Kidney (tissue), 14 donors: ENCODE results near the gene CRIP2. TPM values are rescaled to one million over a fixed set of nuclear protein-coding genes. Genes with fewer than 3 reads are reported as not detected.

Source experiments
- DNase-seq, 5 donors: peaks; one replicate each; pipeline ENCODE4 v3.0.0-alpha.2; 2013 to 2020
- FAIRE-seq: peaks from 2 replicates; lab custom pipeline; 2012; peaks lifted over from hg19 to GRCh38; lab: Jason Lieb, UNC
- H3K27ac ChIP-seq, 2 donors: one replicate each; pipeline ENCODE4 v1.7.0; 2013; ENCODE audit warnings: low read depth in 2 of 2, low read length in 2 of 2, inconsistent platforms in 1 of 2
- H3K27me3 ChIP-seq: one replicate; pipeline ENCODE4 v1.7.1; 2013; ENCODE audit warnings: low read length, inconsistent platforms; ENCODE audit not compliant: control insufficient read depth, insufficient read depth
- H3K36me3 ChIP-seq, 3 donors: one replicate each; pipeline versions ENCODE4 v1.7.0 to v1.7.1; 2013; ENCODE audit warnings: low read length in 3 of 3, control low read depth in 1 of 3, inconsistent platforms in 1 of 3; ENCODE audit not compliant: insufficient read depth in 3 of 3, control insufficient read depth in 2 of 3
- H3K4me1 ChIP-seq, 3 donors: one replicate each; pipeline versions ENCODE4 v1.7.0 to v1.7.1; 2013; ENCODE audit warnings: low read length in 3 of 3, inconsistent platforms in 1 of 3, low read depth in 1 of 3; ENCODE audit not compliant: control insufficient read depth in 2 of 3, insufficient read depth in 2 of 3
- H3K4me3 ChIP-seq, 3 donors: one replicate each; pipeline versions ENCODE4 v1.7.0 to v1.8.1; 2013; ENCODE audit warnings: low read length in 3 of 3, control low read depth in 1 of 3, inconsistent platforms in 1 of 3
- H3K9ac ChIP-seq, 3 donors: one replicate each; pipeline versions ENCODE4 v1.7.0 to v1.7.1; 2013; ENCODE audit warnings: low read length in 3 of 3, control low read depth in 1 of 3, inconsistent platforms in 1 of 3
- H3K9me3 ChIP-seq, 3 donors: one replicate each; pipeline versions ENCODE4 v1.7.0 to v1.7.1; 2013; ENCODE audit warnings: low read length in 3 of 3, control low read depth in 1 of 3, inconsistent platforms in 1 of 3; ENCODE audit not compliant: control insufficient read depth in 2 of 3, insufficient read depth in 1 of 3
- CTCF ChIP-seq: IDR thresholded peaks from 3 replicates; pipeline ENCODE4 v1.5.1; 2012; ENCODE audit warnings: mild to moderate bottlenecking, moderate library complexity, borderline replicate concordance; ENCODE audit not compliant: insufficient read depth; ENCODE audit errors: extremely low read depth
- intact Hi-C: fragments of 100-400 bp; cut with DNase I; formaldehyde crosslinking; loops from one replicate; pipeline ENCODE4 v1.11.1; 2022
- polyA plus RNA-seq: library from polyadenylated mRNA; stranded (reverse); fragments of 350-450 nt; fragmentation: Illumina TruSeq; extraction: RNeasy Lipid Tissue Mini Kit (QIAGEN cat#74804); gene quantifications from one replicate; pipeline ENCODE4 v1.2.3, GENCODE V29; 2014; ENCODE audit warnings: low read depth, low replicate concordance; ENCODE audit not compliant: insufficient read depth
- total RNA-seq: library from RNA; stranded (reverse); fragmentation: NEBNext Ultra II Directional; extraction: Animal tissue kit (Norgen Biotek cat#: 25700); gene quantifications from one replicate; pipeline ENCODE4 v1.2.1, GENCODE V29; 2021
- donor health status: control.
- donor health status: control.
- donor health status: control.
- donor health status: control.
- donor health status: control.
- donor health status: DM: yes; HTN: yes; CAD: no.
- donor health status: Normal renal cell carcinoma (clear cell type).

The CRIP2 gene
- total and polyA plus RNA-seq, 2 donors from 2014 or later = 338 to 357 TPM

GRCh38 chr14:105433161-105433605 lies 41.4 kb upstream of the CRIP2 start:
- no peak for FAIRE-seq
- Histone ChIP-seq H3K27ac (no peak overlapping the region), H3K4me3 (no peak overlapping the region), H3K27me3 (no peaks in the 10 kb centered on the region), H3K4me1 (peaks cover 0 to 2% (median 0%) of the 10 kb centered on the region in 3 donors), H3K36me3 (no peaks in the 10 kb centered on the region), H3K9ac (no peak overlapping the region), H3K9me3 (no peaks in the 10 kb centered on the region)
- TF ChIP-seq CTCF = no peak
- DNase-seq = peak in 2 of 5 donors; percentile 37 to 72
- intact Hi-C loops = no loop called here

DNA sequence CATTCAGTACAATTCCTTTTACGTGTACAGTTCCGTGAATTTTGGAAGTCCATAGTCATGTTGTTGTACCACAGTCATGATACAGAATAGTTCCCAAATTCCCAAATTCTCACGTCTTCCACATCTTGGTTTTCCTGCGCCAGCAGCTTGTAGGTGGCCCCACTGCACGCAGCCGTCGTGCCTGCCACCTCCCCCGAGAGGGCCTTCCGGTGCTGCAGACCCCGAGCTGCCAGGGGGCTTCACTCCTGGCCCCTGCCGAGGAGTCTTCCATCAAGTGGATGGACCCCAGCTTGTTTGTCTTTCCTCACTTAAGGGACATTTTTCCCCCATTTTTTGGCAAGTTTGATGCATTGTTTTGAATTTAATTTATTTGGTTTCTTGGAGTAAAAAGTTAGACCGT lies 38.2 kb upstream of the CRIP2 start:
- Histone ChIP-seq H3K36me3 (peaks cover 0 to 2% (median 0%) of the 10 kb centered on the region in 3 donors), H3K4me3 (no peak overlapping the region), H3K9me3 (no peaks in the 10 kb centered on the region), H3K27ac (no peak overlapping the region), H3K9ac (no peak overlapping the region), H3K27me3 (no peaks in the 10 kb centered on the region), H3K4me1 (no peaks in the 10 kb centered on the region)
- no peak for FAIRE-seq
- intact Hi-C loops = no loop called here
- DNase-seq = no peak
- no peak for TF ChIP-seq CTCF

DNA sequence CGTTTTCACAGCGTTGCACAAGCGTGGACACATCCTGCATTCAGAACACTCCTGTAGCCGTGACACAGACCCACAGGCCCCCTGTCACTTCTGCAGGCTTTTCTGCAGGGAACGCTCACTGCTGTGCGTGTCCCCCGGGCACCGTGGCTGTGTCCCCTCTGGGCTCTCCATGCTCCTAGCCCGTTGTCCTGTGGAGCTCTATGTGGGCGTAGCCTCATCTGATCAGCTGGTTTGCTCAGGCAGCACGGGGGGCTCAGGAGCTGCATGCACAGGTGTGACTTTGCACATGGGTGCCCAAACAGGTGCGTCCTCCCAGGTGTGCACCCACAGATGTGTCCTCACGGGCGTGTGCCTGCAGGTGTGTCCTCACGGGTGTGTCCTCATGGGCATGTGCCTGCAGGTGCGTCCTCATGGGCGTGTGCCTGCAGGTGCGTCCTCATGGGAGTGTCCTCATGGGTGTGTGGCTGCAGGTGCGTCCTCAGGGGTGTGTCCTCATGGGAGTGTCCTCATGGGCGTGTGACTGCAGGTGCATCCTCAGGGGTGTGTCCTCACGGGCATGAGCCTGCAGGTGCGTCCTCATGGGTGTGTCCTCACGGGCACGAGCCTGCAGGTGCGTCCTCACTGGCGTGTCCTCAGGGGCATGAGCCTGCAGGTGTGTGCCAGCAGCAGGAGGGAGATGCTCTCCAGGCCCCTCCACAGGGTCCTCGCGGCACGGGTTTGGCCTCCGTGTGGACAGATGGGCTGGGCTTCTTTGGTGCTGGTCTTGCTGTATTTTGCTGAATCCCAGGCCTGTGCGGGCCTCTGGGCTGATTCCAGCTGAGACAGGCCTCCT lies 37.5 kb upstream of the CRIP2 start:
- Histone ChIP-seq H3K36me3 (peaks cover 0 to 2% (median 0%) of the 10 kb centered on the region in 3 donors), H3K27me3 (no peaks in the 10 kb centered on the region), H3K4me1 (no peaks in the 10 kb centered on the region), H3K27ac (no peak overlapping the region), H3K9me3 (no peaks in the 10 kb centered on the region), H3K4me3 (no peak overlapping the region), H3K9ac (no peak overlapping the region)
- no peak for TF ChIP-seq CTCF
- no peak for FAIRE-seq
- intact Hi-C loops = no loop called here
- DNase-seq = no peak
